Measurements from ENCODE around the gene KISS1R. TPM values are rescaled to one million over a fixed set of nuclear protein-coding genes. Genes with fewer than 3 reads are reported as not detected.
A peak's percentile ranks its signal among the peaks of the same experiment; 100 is the strongest.

KISS1R gene
- total RNA-seq, 4 donors from 2014 or later = not detected

DNA sequence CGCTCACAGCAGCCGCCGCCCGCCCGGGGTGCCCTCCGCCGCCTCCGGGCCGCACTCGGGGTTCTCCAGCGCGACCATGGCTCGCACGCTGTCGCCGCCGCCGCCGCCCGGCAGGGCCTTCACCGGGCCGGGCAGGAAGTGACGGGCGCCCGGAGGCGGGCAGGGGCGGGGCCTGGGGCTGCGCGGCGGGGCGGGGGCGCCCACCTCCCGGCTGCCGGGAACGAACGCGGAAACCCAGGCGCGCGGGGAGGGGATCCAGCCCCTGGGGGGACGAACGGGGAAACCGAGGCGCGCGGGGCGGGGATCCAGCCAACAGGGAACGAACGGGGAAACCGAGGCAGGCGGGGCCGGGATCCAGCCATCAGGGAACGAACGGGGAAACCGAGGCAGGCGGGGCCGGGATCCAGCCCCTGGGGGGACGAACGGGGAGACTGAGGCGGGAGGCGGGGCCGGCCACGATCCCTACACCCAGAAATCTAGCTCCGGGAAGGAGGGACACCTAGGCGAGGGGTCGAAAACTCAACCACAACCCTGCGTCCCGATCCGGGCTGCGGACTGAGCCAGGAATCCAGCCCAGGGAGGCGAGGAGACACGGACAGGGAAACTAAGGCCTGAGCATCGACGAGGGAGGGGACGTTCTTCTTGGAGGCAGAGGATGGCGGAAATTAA is 3.9 kb upstream of the KISS1R start, which contains the start of gene R3HDM4:
TSS of gene R3HDM4 (minus strand) at position 140 of the 669 bp plus-strand sequence. CDS start at position 78, 62 bp downstream.
- H3K27me3 ChIP-seq = peaks cover 22% of the 10 kb centered on the region
- DNase-seq = peak; percentile 89
- in situ Hi-C loops (cut with MboI; ENCODE audit: low pct_ligation_motif_present in 1 of 4, low pct_unique_long_range_greater_than_20kb in 1 of 4, low sequenced_read_pairs in 3 of 4) (no loop called here), intact Hi-C loops (cut with DNase I; ENCODE audit: low total_unique reads) (loop anchor here (5.0 to 10.0 kb wide), 2 partner anchors 141 to 282 kb away; no protein-coding TSS in a partner anchor)
- 2% methylated on average over 33 of the region's 76 CpGs; no CpG with 5 or more reads in 1 of the 2 donors for WGBS, 2 donors (ENCODE audit: low coverage in 1 of 2)
- peaks cover 22 to 56% (median 42%) of the 10 kb centered on the region in 4 donors for H3K4me1 ChIP-seq
- peak; percentile 68 to 90 (median 89) for TF ChIP-seq POLR2AphosphoS5 (IDR thresholded peaks at IDR 0.05)
- TF ChIP-seq, protein P1, sequence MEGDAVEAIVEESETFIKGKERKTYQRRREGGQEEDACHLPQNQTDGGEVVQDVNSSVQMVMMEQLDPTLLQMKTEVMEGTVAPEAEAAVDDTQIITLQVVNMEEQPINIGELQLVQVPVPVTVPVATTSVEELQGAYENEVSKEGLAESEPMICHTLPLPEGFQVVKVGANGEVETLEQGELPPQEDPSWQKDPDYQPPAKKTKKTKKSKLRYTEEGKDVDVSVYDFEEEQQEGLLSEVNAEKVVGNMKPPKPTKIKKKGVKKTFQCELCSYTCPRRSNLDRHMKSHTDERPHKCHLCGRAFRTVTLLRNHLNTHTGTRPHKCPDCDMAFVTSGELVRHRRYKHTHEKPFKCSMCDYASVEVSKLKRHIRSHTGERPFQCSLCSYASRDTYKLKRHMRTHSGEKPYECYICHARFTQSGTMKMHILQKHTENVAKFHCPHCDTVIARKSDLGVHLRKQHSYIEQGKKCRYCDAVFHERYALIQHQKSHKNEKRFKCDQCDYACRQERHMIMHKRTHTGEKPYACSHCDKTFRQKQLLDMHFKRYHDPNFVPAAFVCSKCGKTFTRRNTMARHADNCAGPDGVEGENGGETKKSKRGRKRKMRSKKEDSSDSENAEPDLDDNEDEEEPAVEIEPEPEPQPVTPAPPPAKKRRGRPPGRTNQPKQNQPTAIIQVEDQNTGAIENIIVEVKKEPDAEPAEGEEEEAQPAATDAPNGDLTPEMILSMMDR (IDR thresholded peaks at IDR 0.05) = no peak
- no peak for TF ChIP-seq EP300 (IDR thresholded peaks at IDR 0.05; ENCODE audit: low read depth)
- TF ChIP-seq POLR2A (IDR thresholded peaks at IDR 0.05) = peak; percentile 54
- peak within 1 kb of the TSS; percentile 90 to 100 (median 95) for H3K27ac ChIP-seq
- no peaks in the 10 kb centered on the region for H3K36me3 ChIP-seq
- H3K9me3 ChIP-seq = no peaks in the 10 kb centered on the region
- peak within 1 kb of the TSS; percentile 89 to 99 (median 94) for H3K4me3 ChIP-seq

DNA sequence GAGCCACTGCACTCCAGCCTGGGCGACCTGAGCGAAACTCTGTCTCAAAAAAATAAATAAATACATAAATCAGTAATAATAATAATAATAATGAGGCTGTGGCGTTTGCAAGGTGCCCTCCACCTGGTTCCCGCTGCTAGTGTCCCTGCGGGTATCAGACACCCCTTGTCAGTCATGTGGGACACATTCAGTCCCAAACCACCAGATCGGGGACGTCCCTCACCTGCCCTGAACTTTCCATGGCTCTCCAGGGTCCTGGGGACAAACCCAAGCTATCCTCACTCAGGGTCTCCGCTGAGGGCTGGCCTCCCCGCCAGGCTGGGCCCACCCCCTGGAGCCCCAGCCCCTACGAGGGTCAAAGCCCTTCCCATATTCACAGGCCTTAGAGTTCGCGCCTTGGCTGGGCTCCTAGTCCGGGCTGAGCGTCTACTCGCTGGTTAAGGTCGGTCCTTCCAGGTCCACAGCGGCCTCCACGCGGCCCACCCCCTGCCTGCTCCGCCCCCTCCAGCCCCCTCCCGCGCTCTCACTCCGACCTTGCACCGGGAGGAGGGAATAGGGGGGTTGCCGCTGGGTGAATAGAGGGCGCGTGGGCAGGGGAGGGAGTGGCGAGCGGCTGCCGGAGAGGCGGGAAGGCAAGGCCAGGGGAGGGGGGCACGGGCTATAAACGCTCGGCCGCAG is 349 bp upstream of the KISS1R start:
- intact Hi-C loops (cut with DNase I; ENCODE audit: low total_unique reads) (loop anchor here (5.0 to 10.0 kb wide), 2 partner anchors 54 to 278 kb away; no protein-coding TSS in a partner anchor), in situ Hi-C loops (cut with MboI; ENCODE audit: low pct_ligation_motif_present in 1 of 4, low pct_unique_long_range_greater_than_20kb in 1 of 4, low sequenced_read_pairs in 3 of 4) (no loop called here)
- TF ChIP-seq POLR2A (IDR thresholded peaks at IDR 0.05) = no peak
- no peak for TF ChIP-seq EP300 (IDR thresholded peaks at IDR 0.05; ENCODE audit: low read depth)
- TF ChIP-seq, protein P1 (IDR thresholded peaks at IDR 0.05) = no peak
- TF ChIP-seq POLR2AphosphoS5 (IDR thresholded peaks at IDR 0.05) = no peak
- H3K4me1 ChIP-seq = peaks cover 13 to 51% (median 46%) of the 10 kb centered on the region in 4 donors
- no peak for DNase-seq
- no peaks in the 10 kb centered on the region for H3K36me3 ChIP-seq
- H3K27me3 ChIP-seq = peaks cover 55% of the 10 kb centered on the region
- 18% methylated on average over 25 of the region's 35 CpGs; no CpG with 5 or more reads in 1 of the 2 donors for WGBS, 2 donors (ENCODE audit: low coverage in 1 of 2)
- no peak overlapping the region for H3K27ac ChIP-seq
- no peaks in the 10 kb centered on the region for H3K9me3 ChIP-seq
- H3K4me3 ChIP-seq = peak overlapping the region in 2 of 4 donors; percentile 26 to 44

DNA sequence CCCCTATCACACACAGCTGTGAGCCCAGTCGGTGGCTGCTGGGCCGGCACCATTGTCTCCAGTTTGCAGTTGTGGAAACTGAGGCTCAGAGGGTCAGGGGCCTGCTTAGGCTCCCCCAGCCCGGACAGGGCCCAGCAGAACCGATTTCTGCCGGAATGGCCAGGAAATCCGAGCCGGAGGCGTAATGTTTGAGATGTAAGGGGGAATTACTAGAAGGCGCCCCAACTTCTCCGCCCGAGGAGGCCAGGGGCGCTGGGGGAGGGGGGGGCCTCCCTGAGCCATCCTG is 962 bp downstream of the KISS1R start:
- peaks cover 13 to 49% (median 44%) of the 10 kb centered on the region in 4 donors for H3K4me1 ChIP-seq
- H3K9me3 ChIP-seq = no peaks in the 10 kb centered on the region
- in situ Hi-C loops (cut with MboI; ENCODE audit: low pct_ligation_motif_present in 1 of 4, low pct_unique_long_range_greater_than_20kb in 1 of 4, low sequenced_read_pairs in 3 of 4) = no loop called here
- intact Hi-C loops (cut with DNase I; ENCODE audit: low total_unique reads) = loop anchor here (5.0 to 10.0 kb wide), 2 partner anchors 56 to 277 kb away; no protein-coding TSS in a partner anchor
- 0% methylated on average over 12 of the region's 12 CpGs; no CpG with 5 or more reads in 1 of the 2 donors for WGBS, 2 donors (ENCODE audit: low coverage in 1 of 2)
- peak overlapping the region in 1 of 4 donors; percentile 44 for H3K4me3 ChIP-seq
- H3K27me3 ChIP-seq = peaks cover 55% of the 10 kb centered on the region
- H3K27ac ChIP-seq = no peak overlapping the region
- TF ChIP-seq POLR2AphosphoS5 (IDR thresholded peaks at IDR 0.05) = no peak
- no peak for TF ChIP-seq EP300 (IDR thresholded peaks at IDR 0.05; ENCODE audit: low read depth)
- no peak for TF ChIP-seq POLR2A (IDR thresholded peaks at IDR 0.05)
- TF ChIP-seq, protein P1 (IDR thresholded peaks at IDR 0.05) = no peak
- DNase-seq = no peak
- no peaks in the 10 kb centered on the region for H3K36me3 ChIP-seq
